Hematopoietic multipotent progenitor cell treated with erythropoietin and hydrocortisone succinate and interleukin-3 and kit ligand, for 17 days (in vitro differentiated cells): ENCODE results near the gene FTO.

Experiments used
- DNase-seq: peaks from one replicate; pipeline ENCODE4 v3.0.0-alpha.2; 2015; ENCODE audit warnings: low spot score

FTO gene

GRCh38 chr16:54007504-54007903, 303.5 kb downstream of the FTO start:
- DNase-seq: no peak

- no peak for DNase-seq
These were observed 305.7 kb downstream of the FTO start for GRCh38 chr16:54009464-54010176.

GRCh38 chr16:54015147-54015546, 311.2 kb downstream of the FTO start:
- no peak for DNase-seq

- DNase-seq: no peak
These were observed 318.4 kb downstream of the FTO start for GRCh38 chr16:54022362-54022761.

- no peak for DNase-seq
These were observed 322.5 kb downstream of the FTO start for GRCh38 chr16:54026456-54026855.

GRCh38 chr16:54027062-54027461, 323.1 kb downstream of the FTO start:
- DNase-seq: no peak

- no peak for DNase-seq
These were observed 323.6 kb downstream of the FTO start for GRCh38 chr16:54027558-54027957.

GRCh38 chr16:54027995-54028394, 324.0 kb downstream of the FTO start:
- DNase-seq: no peak

- DNase-seq: no peak
These were observed 326.5 kb downstream of the FTO start for GRCh38 chr16:54030451-54030850.

GRCh38 chr16:54031107-54031760, 327.3 kb downstream of the FTO start:
- no peak for DNase-seq

- DNase-seq: no peak
These were observed 329.8 kb downstream of the FTO start for GRCh38 chr16:54033747-54034146.

- no peak for DNase-seq
These were observed 330.7 kb downstream of the FTO start for GRCh38 chr16:54034684-54035083.

GRCh38 chr16:54040480-54040879, 336.5 kb downstream of the FTO start:
- DNase-seq: no peak

- DNase-seq: no peak
These were observed 337.0 kb downstream of the FTO start for GRCh38 chr16:54040975-54041374.

- no peak for DNase-seq
These were observed 344.9 kb downstream of the FTO start for GRCh38 chr16:54048586-54049495.

GRCh38 chr16:54049591-54050458, 345.9 kb downstream of the FTO start:
- no peak for DNase-seq

GRCh38 chr16:54050459-54051210, 346.7 kb downstream of the FTO start:
- no peak for DNase-seq

GRCh38 chr16:54051821-54052220, 347.9 kb downstream of the FTO start:
- DNase-seq: no peak

GRCh38 chr16:54052271-54052670, 348.3 kb downstream of the FTO start:
- no peak for DNase-seq

GRCh38 chr16:54053891-54054820, 350.2 kb downstream of the FTO start:
- no peak for DNase-seq
